HTERT RPE-1 (cell line): ENCODE results near the gene SETD7.

Source experiments
- in situ Hi-C: fragments of 300-500 bp; cut with MboI; formaldehyde crosslinking; loops from 4 replicates; pipeline ENCODE4 v1.14.3; 2020; ENCODE audit warnings: low sequenced_read_pairs

Gene SETD7

GRCh38 chr4:139575072-139575471, 19.1 kb upstream of the SETD7 start:
- in situ Hi-C loops, result no loop called here

GRCh38 chr4:139574641-139575040, 18.6 kb upstream of the SETD7 start:
- in situ Hi-C loops, result no loop called here

- in situ Hi-C loops, result no loop called here
These were observed 12.4 kb upstream of the SETD7 start for GRCh38 chr4:139568206-139568955.

GRCh38 chr4:139567159-139567870, 11.3 kb upstream of the SETD7 start:
- in situ Hi-C loops, result no loop called here

GRCh38 chr4:139564502-139564901, 8.5 kb upstream of the SETD7 start:
- in situ Hi-C loops, result no loop called here

- in situ Hi-C loops, result no loop called here
These were observed 7.5 kb upstream of the SETD7 start for GRCh38 chr4:139563515-139563914.

GRCh38 chr4:139562839-139563238, 6.8 kb upstream of the SETD7 start:
- in situ Hi-C loops, result no loop called here

GRCh38 chr4:139562067-139562684, 6.2 kb upstream of the SETD7 start:
- in situ Hi-C loops, result no loop called here

- in situ Hi-C loops, result no loop called here
These were observed 4.5 kb upstream of the SETD7 start for GRCh38 chr4:139560406-139561104.

- in situ Hi-C loops, result no loop called here
These were observed 3.7 kb upstream of the SETD7 start for GRCh38 chr4:139559687-139560086.

- in situ Hi-C loops, result no loop called here
These were observed 3.1 kb upstream of the SETD7 start for GRCh38 chr4:139559089-139559479.

GRCh38 chr4:139558235-139559088, 2.4 kb upstream of the SETD7 start:
- in situ Hi-C loops, result no loop called here

- in situ Hi-C loops, result no loop called here
These were observed 1.6 kb upstream of the SETD7 start for GRCh38 chr4:139557556-139558110.

- in situ Hi-C loops, result no loop called here
These were observed 921 bp upstream of the SETD7 start for GRCh38 chr4:139556724-139557555.

GRCh38 chr4:139555705-139556070, 331 bp downstream of the SETD7 start:
- in situ Hi-C loops, result no loop called here

GRCh38 chr4:139554893-139555704, 920 bp downstream of the SETD7 start:
- in situ Hi-C loops, result no loop called here

GRCh38 chr4:139554642-139554892, 1.5 kb downstream of the SETD7 start:
- in situ Hi-C loops, result no loop called here

- in situ Hi-C loops, result no loop called here
These were observed 2.0 kb downstream of the SETD7 start for GRCh38 chr4:139553751-139554641.
